Bone marrow (tissue), 2 donors: ENCODE measurements around the gene CLPSL2.

Source experiments
- DNase-seq, 2 donors: peaks; one replicate each; lab custom pipeline; 2025; lab: John Stamatoyannopoulos, UW

CLPSL2 gene

DNA sequence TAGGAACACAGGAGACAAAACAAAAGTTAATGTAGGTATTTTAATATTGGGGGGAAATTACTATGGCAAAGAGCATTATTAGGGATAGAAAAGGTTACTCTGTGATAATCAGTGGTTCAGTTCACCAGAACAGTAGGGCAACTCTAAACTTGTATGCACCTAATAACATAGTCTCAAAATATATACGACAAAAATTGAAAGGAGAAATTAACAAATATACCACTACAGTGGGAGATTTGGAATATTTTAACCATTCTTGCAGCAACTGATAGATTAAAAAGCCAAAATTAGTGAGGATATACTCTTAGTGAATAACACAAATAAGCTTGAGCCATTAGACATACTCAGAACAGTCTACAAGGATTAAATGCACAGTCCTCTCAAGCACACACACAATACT is 28.5 kb upstream of the CLPSL2 start:
- DNase-seq, result no peak

DNA sequence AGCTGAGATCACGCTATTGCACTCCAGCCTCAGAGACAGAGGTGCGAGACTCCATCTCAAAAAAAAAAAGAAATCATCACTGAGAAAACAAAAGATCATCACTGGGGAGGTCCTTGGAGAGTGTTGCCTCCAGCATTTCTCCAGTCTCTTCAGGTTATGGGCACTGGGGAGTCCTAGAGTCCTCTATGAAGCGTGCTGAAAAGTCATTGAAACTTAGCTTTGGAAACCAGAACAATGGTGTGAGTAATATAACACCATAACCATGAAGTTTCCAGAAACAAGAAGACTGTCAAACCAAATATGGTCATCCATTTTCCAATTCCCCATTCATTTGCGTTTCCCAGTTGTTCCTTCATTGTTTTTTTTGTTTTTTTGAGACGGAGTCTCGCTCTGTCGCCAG is 25.8 kb upstream of the CLPSL2 start:
- DNase-seq, result no peak

DNA sequence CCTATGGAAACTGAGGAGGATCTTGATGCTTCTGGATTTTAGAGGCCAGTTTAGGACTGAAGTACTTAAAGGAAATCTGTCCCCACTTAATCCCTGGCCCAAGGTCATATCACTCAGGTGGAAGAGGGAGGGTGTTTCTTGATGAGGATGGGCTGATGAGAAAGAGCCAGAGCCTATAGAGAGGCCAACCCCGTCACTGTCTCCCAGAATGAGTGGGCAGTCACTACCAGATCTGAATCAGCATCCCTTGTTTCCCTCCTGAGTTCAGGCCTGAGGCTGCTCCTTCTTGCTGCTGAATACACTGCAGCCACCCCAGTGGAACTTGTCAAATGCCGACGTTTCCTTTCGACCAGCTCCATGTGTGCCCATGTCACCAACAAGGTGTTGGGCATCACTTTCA is 24.8 kb upstream of the CLPSL2 start:
- DNase-seq, result no peak

DNA sequence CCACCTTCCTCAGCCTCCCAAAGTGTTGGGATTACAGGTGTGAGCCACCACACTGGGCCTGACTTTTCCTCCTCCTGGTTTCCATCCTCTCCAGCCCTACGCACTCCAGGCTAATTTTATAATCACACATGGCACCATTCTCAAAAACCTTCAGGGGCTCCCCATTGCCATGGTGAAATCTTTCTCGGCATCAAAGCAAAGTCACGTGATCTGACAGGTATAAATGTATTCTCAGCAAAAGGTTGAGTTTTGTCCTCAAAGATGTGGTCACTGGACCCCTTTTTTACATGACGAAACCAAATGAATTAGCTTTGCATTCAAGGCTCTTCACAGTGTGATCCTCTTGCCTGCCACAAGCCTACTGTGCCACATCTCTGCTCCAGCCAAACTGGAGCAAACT is 24.1 kb upstream of the CLPSL2 start:
- no peak for DNase-seq

DNA sequence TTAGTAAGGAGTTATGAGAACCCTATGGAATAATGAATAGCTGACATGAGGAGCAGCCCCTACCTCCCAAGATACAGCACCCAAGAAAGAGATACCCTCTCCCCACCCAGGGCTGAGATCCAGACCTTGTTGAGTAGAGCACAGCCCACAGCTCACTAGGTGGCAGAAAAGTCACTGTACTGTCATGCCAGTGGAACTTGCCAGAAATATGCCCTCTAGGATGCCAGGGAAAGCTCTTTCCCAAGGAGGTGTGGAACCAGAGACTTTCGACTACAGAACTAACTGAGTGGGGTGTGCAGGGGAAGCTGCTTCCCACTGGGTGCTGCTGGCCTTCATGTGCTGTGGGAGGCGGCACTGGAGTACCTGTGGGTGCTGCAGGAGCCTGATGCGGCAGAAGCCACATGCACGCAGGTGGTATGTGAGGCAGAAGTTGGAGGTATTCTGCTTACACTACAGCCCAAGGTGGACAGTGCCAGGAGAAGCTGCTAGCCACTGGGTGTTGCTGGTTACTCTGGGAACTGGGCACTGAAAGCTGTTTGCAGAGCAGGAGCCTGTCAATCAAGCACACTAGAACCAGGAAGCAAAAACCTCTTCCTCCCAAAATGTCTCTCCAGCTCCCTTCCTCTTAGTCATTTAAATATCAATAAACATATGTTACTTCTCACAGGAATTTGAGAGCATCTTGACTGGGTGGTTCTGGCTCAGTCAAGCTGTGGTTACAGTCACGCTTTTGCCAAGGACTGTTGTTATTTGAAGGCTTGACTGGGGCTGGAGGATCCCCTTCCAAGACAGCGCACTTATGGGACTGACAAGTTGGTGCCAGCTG is 21.7 kb upstream of the CLPSL2 start:
- DNase-seq, result peak in 1 of 2 donors; percentile 19

DNA sequence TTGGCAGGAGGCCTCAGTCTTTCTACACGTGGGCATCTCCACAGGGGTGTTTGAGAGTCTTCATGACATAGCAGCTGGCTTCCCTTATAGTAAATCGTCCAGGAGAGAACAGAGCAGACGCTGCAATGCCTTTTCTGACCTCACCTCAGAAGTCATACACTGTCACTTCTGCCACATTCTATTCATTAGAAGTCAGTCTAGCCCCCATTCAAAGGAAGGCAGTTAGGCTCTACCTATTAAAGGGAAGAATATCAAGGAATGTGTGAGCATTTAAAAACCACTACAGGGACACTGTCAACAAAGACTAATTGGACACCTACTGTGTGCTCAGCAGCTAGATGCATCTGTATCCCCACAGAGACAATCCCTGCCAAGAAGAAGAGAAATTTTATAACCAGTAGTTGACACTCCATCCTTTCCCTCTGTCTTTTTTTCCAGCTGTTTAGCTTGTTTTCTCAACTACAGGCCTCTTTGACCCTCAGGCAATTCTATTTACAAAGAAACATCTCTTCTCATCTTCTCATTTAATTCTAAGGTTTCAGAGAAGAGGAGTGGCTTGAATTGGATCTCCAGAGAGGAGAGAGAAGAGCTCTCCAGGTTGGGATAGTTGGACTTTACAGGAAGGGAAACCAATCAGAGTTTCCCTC is 21.0 kb upstream of the CLPSL2 start:
- no peak for DNase-seq

DNA sequence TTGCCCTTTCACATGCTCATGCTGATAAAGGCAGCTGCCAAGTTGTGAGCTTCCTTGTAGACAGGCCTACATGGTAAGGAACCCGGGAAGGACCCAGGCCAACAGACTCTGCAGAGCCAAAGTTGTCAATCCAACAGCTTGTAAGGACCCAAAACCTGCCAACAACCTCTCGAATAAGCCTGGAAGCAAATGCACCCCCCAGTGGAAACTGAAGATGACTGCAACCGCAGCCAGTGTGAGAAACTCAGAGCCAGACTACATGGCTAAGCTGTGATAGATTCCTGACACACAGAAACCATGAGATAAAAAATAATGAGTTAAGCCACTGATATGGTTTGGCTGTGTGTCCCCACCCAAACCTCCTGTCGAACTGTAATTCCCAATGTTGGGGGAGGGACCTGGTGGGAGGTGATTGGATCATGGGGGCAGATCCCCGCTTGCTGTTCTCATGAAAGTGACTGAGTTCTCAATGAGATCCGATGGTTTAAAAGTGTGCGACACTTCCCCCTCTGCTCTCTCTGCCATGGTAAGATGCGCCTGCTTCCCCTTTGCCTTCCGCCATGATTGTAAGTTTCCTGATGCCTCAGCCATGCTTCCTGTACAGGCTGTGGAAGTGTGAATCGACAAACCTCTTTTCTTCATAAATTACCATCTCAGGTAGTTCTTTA is 18.8 kb upstream of the CLPSL2 start:
- no peak for DNase-seq

DNA sequence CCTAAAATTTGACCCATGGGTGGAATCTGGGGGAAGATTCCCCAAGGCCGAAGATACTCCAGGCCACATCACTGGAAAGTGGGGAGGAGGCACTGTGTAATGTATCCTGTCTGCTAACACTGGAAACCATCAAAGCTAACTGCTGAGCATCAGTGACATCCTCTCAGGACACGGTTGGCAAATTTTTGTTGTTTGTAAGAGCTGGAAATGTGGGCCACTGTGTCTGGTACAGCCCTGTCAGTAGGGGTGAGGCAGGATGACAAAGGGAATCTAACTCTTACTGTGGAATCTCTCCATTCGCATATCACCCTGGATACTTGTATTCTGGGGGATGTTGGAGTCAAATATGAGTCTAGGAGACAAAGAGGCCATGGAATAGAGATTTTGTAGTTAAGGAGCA is 17.0 kb upstream of the CLPSL2 start:
- DNase-seq, result no peak

DNA sequence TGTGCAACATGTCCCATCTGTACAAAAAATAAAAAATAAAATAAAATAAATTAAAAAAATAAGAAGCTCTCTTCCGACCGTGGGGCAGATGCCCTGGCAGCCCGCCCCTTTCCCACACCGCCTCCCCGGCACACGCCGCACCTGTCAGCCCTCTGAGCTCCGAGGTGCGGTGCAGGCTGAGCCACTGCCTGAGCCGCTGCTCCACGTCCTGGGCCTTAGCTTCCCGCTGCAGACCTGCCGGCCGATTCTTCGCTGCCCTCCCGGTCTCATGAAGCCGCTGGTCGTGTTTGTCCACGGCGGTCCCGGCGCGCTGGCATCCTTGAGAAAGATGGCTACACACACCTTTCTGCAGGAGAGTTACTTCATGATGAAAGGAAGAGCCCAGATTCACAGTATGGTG is 10.7 kb upstream of the CLPSL2 start:
- no peak for DNase-seq

DNA sequence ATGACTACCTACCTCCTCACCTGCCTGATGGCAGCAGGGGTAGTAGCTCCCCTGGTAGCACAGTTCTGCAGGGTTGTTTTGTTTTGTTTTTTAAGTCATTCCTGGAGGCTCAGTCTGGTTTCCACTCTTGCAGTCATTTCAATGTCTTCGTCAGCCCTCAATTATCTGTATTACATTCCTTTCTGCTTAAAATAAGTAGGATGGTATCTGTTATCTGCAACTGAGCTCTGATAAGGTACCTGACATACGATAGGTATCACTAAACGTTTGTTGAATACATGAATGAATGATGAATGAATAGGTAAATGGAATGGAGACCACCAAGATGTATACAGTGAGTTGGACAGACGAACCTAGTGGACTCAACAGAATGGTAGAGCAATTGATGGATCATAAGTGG is 7.2 kb upstream of the CLPSL2 start:
- no peak for DNase-seq

DNA sequence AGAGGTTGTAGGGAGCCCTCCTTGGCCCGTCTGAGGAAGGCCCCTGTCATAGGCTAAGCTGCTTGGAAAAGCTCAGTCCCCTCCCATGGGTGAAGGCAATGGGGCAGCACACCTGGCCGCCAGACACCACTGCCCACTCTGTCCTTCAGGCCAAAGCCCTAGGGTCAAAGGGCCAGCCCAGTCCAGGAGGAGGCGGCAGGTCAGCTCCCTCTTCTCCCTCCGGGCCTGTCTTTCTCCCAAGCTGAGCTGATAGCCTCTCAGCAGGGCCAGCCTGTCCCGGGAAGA is 5.1 kb upstream of the CLPSL2 start:
- no peak for DNase-seq

DNA sequence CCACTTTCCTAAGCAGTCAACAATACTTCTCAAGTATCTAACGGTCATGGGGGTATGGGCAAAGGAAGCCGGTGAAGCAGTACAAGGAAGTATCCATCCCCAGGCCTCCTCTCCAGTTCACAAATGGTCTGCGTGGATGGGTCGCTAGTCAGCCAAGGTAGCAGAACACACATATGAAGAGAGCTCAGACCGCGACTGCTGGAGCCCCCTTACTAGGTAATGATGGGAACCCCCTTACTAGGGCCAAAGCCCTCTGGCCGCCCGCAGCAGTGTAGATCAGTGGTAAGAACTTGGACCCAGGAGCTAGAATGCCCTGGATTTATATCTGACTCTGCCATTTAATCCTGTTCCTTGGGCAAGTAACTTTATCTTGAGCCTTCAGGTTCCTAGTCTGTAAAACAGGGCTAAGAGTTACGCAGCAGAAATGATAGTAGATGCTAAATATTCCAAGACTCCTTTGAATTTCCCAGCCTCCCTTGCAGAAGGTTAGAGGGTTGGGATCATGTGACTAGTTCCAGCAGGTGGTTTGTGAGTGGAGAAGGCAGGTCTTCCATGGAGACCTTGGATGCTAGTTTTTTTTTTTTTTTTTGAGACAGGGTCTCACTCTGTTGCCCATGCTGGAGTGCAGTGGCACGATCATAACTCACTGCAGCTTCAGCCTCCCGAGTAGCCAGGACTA is 2.1 kb upstream of the CLPSL2 start:
- no peak for DNase-seq

DNA sequence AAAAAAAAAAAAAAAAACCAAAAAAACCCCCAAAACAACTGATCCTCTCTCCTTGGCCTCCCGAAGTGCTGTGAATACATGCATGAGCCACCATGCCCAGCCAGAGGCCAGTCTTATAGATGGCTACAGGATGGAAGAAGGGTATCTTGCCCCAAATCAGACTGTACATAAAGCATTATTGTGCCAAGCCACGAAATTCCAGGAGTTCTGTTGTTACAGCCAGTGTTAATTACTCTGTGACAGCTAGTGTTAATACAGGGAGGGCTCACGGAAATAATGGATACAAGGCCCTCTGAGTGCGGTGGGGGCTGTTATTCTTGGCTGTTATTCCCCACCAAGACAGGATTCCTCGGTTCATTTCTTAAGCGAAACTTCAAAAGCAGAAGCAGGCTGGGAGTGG is 1.4 kb upstream of the CLPSL2 start:
- DNase-seq, result no peak

DNA sequence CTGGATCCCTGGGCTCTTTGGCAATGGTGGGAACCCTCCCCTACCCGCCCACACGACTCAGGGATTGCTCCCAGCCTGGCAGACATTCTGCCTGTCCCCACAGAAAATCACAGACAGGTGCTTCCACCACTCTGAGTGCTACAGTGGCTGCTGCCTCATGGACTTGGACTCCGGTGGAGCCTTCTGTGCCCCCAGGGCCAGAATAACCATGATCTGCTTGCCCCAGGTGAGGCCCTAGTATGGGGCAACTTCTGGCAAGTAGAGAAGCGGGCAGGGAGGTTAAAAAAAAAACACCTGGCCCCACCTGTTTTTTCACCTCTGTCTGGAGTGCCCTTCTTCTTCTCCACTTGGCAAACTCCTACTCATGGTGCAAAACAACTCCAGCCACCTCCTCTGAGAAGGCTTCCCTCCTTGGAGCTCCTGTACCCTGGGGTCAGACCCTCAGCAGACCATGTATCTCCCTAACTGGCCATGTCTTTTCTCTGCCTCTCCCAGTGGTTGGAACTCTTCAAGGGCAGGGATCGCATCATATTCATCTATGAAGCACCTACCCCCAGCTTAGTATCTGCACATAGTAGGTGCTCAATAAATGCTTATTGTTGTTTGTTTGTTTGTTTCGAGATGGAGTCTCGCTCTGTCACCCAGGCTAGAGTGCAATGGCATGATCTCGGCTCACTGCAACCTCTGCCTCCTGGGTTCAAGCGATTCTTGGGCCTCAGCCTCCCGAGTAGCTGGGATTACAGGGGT is 1.1 kb downstream of the CLPSL2 start:
- DNase-seq, result no peak

DNA sequence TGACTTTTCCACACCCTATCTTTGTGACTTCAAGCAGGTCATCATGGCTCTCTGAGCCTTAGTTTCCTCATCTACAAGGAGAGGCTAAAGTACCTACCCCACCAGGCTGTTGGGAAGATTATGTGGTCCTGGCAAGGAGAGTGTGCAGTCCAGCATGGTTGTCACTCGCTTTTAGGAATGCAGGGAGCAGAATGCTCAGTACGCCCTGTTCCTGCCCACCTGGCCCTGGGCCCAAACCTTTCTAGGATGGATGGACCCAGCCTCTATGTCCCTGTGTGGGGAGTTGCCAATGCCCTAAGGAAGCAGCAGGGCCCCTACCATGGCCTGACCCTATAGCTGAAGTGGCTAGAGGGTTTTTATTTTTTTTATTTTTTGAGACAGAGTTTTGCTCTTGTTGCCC is 2.0 kb downstream of the CLPSL2 start:
- DNase-seq, result no peak

DNA sequence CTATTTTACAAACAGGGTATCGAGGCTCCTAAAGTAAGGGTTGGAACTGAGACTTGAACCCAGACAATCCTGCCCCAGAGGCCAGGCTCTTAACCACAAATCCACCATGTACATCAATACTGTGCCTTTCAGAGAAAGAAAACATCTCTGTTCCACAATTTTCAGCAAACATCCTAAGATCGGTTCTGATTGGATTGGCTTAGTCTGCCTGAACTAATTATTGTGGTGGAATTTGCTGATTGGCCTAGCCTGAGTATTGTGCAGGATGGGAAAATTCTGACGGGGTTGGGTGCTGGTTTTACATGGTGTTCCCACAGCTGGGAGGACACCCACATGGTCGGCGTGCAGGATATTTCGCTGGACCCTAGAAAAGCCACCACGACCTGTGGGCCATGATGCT is 4.3 kb downstream of the CLPSL2 start, which contains the start of gene CLPSL1:
Gene CLPSL1 (plus strand): TSS at position 301 of the 400 bp plus-strand sequence. CDS start 92 bp downstream, at position 393.
- no peak for DNase-seq

DNA sequence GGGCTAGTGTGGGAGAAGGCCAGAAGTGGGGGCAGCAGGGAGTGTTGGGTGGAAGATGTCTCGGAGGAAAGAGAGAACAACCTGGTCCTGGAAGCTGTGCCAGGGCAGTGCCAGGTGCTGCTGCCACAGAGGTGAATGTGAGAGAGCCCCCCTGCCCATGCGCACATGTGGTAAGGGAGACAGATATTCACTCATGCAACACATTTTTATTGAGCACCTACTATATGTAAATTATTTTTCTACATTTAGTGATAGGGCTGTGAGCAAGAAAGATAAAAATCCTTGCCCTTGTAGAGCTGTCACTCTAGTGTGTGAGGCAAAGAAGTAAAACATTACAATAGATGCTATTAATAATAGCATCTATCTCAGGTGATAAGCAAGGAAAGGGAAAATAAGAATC is 4.9 kb downstream of the CLPSL2 start:
- DNase-seq, result no peak

DNA sequence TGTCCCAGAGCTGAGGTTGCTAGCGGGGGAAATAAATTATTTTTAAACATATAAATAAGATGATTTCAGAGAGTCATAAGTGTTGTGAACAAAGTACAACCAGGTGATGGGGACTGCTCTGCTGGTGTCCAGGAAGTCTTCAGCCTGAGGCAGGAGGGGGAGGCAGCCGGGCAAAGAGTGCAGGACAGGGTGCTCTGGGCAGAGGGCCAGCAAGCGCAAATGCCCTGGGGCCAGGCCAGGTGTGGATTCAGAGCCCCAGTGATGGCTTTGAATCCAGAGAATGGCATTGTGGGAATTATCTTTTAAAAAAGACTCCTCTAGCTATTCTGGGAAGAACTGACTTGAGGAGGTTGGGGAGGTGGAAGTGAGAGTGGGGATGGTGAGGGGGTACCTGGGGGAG is 6.0 kb downstream of the CLPSL2 start:
- no peak for DNase-seq

DNA sequence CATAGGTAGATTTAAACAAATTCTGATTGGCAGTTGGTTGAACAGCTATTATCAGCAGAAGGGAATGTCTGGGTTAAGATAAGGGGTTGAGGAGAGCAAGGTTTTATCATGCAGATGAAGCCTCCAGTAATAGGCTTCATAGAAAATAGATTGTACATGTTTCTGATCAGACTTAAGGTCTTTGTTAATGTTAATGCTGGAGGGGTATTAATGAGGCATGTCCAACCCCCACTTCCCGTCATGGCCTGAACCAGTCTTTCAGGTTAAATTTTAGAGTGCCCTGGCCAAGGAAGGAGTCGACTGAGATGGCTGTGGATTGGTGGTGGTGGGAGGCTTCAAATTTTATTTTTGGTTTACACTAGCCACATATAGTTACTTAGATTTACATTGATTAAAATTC is 7.8 kb downstream of the CLPSL2 start:
- no peak for DNase-seq

DNA sequence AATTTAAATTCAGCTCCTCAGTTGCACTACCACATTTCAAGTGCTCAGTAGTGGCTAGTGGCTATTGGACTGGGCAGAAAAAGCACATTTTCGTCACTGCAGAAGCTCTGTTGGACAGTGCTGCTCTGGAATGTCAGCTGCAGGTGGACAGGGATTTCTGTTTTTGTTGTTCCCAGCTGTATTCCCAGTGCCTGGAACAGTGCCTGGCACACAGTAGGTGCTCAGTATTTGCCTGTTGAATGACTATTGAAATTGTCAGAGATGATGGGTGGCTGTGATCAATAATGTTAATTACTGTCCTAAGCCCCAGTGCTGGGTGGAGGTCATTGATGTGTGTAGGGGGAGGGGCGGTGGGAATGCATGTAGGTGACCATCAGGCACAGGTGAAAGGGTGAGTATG is 9.9 kb downstream of the CLPSL2 start:
- DNase-seq, result no peak

DNA sequence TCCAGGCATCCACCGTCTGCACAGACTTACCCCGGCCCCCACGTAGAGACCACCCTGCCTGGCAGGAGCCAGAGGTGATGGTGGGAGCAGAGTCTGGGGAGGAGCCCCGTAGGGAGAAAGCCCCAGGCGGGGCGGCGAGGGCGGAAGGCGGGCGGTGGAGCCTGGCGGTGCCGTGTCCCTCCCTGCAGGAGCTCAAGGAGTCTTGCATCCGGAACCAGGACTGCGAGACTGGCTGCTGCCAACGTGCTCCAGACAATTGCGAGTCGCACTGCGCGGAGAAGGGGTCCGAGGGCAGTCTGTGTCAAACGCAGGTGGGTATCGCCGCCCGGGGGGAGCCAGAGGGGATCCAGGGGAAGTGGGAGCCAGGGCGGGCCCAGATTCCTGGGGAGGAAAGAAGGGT is 10.4 kb downstream of the CLPSL2 start:
- no peak for DNase-seq
